Measurements from ENCODE around the gene GSTO1. TPM values are rescaled to one million over a fixed set of nuclear protein-coding genes. Genes with fewer than 3 reads are reported as not detected.
A peak's percentile ranks its signal among the peaks of the same experiment; 100 is the strongest.

GSTO1 gene
- polyA plus RNA-seq, 4 donors = 93.7 to 108 (median 99.5) TPM

GRCh38 chr10:104273899-104274575, 19.3 kb downstream of the GSTO1 start:
- DNase-seq (ENCODE audit: low read depth in 4 of 4, low spot score in 3 of 4) = no peak

- DNase-seq (ENCODE audit: low read depth in 4 of 4, low spot score in 3 of 4) = peak in 1 of 4 donors; percentile 70
Observed at GRCh38 chr10:104274762-104275721, 20.4 kb downstream of the GSTO1 start.

GRCh38 chr10:104276192-104276591, 21.5 kb downstream of the GSTO1 start:
- no peak for DNase-seq (ENCODE audit: low read depth in 4 of 4, low spot score in 3 of 4)

- DNase-seq (ENCODE audit: low read depth in 4 of 4, low spot score in 3 of 4) = no peak
Observed at GRCh38 chr10:104277785-104278184, 23.1 kb downstream of the GSTO1 start.

GRCh38 chr10:104279550-104280259, 25.0 kb downstream of the GSTO1 start:
- DNase-seq (ENCODE audit: low read depth in 4 of 4, low spot score in 3 of 4) = no peak

GRCh38 chr10:104281694-104282093, 27.0 kb downstream of the GSTO1 start:
- DNase-seq (ENCODE audit: low read depth in 4 of 4, low spot score in 3 of 4) = no peak

GRCh38 chr10:104284846-104285245, 30.2 kb downstream of the GSTO1 start:
- DNase-seq (ENCODE audit: low read depth in 4 of 4, low spot score in 3 of 4) = no peak

- DNase-seq (ENCODE audit: low read depth in 4 of 4, low spot score in 3 of 4) = no peak
Observed at GRCh38 chr10:104286939-104287338, 32.2 kb downstream of the GSTO1 start.

GRCh38 chr10:104288355-104288754, 33.7 kb downstream of the GSTO1 start:
- DNase-seq (ENCODE audit: low read depth in 4 of 4, low spot score in 3 of 4) = no peak

- peak in 3 of 4 donors; percentile 71 to 79 (median 73) for DNase-seq (ENCODE audit: low read depth in 4 of 4, low spot score in 3 of 4)
Observed at GRCh38 chr10:104291439-104291951, 36.8 kb downstream of the GSTO1 start.

- DNase-seq (ENCODE audit: low read depth in 4 of 4, low spot score in 3 of 4) = no peak
Observed at GRCh38 chr10:104293011-104293410, 38.3 kb downstream of the GSTO1 start.

- no peak for DNase-seq (ENCODE audit: low read depth in 4 of 4, low spot score in 3 of 4)
Observed at GRCh38 chr10:104293781-104294321, 39.2 kb downstream of the GSTO1 start.

- DNase-seq (ENCODE audit: low read depth in 4 of 4, low spot score in 3 of 4) = no peak
Observed at GRCh38 chr10:104296687-104297436, 42.2 kb downstream of the GSTO1 start.

- no peak for DNase-seq (ENCODE audit: low read depth in 4 of 4, low spot score in 3 of 4)
Observed at GRCh38 chr10:104297697-104298660, 43.3 kb downstream of the GSTO1 start.

GRCh38 chr10:104299031-104299904, 44.6 kb downstream of the GSTO1 start:
- no peak for DNase-seq (ENCODE audit: low read depth in 4 of 4, low spot score in 3 of 4)

- DNase-seq (ENCODE audit: low read depth in 4 of 4, low spot score in 3 of 4) = no peak
Observed at GRCh38 chr10:104300002-104300735, 45.5 kb downstream of the GSTO1 start.

GRCh38 chr10:104300736-104301292, 46.1 kb downstream of the GSTO1 start:
- no peak for DNase-seq (ENCODE audit: low read depth in 4 of 4, low spot score in 3 of 4)
